Stimulated activated CD8-positive, alpha-beta memory T cell treated with anti-CD3 and anti-CD28 coated beads, Interleukin-15, amount 100 ng/mL, for 24 hours (primary cell): ENCODE results near the gene VWC2.

ENCODE experiments used
- DNase-seq: peaks from one replicate; pipeline ENCODE4 v3.0.0-alpha.2; 2020; ENCODE audit warnings: low read depth

Gene VWC2

GRCh38 chr7:49783446-49783845 is 10.0 kb downstream of the VWC2 start:
- DNase-seq, result no peak

- no peak for DNase-seq
These were observed 14.5 kb downstream of the VWC2 start for GRCh38 chr7:49787980-49788379.

GRCh38 chr7:49788455-49789059 is 15.1 kb downstream of the VWC2 start:
- no peak for DNase-seq

DNA sequence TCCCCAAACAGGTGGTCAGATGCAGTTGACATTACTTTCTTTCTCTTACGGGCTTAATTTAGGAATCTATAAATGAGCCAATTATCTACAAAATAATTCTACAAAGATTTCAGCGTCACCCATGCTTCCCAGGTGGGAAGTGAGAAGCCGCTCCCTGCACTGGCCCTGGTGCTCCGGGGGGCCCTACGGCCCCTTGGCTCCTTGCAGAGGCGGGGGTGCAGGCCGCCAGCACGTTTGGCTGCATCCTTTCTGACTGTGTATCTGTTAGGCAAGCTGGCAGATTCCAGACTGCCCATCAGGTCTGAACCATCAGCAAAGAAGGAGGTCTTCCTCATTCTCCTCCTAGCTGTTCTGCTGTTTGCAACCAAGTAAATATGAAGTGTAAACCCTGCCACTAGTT is 16.3 kb downstream of the VWC2 start:
- DNase-seq, result no peak

DNA sequence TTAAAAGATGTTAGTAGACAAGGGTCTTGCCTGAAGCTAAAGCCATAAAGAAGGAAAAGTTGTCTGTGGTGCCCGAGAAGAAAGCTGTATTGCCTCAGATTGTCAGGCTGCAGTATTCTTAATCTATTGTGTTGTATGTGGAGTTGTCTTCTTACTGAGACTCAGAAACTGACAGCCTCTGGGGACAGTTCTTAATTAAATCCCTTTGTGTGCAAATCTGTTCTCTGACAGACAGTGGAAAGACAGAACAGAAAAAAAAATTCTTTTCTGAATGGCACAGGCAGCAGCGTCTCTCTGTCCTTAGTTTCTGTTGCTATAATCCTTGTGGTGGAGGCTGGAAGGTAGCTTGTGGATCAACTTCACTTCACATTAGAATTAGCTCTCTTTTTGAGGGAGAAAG is 16.8 kb downstream of the VWC2 start:
- DNase-seq, result no peak

- no peak for DNase-seq
These were observed 17.8 kb downstream of the VWC2 start for GRCh38 chr7:49791088-49791741.

DNA sequence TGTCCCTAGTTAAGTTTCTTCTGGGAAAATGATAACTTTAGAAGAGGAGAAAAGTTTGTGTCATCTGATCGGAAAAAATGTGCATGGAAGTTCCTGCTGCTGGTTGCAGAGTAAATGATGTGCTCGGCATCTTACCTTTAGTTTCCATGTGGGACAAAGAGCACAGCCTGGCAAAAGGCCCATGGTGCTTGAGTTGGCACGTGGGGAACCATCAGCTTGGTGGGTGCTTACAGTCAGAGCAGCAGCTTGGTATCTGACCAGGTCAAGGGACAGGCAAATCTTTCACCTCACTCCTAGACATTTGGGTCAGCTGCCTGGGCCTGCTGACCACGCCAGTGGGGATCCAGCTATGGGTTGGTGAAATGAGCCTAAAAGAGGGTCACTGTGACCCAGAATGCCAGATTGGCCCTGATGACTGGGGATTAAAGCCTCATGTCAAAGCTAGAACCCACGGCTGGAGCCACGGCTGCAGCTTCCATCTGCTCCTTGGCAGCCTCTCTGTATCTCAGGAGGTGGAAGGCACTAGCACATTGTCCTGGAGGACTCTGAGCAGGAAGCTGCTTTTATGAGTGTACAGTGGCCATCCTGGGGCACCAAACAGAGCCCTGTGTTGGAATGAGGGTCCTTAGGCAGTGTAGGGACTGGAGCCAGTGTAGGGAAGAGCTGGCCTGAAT is 24.7 kb downstream of the VWC2 start:
- DNase-seq, result no peak

DNA sequence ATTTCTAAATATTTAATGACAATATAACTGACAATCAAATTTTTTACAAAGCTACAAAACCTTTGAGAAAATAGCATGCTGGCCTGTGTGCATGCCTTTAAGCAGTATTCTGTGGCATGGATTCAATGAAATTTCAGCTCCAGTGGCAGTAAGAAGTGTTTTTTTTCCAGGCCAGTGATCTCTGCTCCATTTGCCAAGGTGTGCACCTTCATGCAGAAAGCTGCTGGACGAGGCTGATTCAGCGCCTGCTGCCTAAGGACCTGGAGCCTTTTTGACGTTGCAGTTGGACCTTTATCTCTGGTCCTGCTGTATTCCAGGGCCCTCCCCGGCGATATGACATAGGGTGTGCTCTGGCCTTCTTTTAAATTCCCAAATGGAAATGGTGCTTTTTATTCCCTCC is 26.6 kb downstream of the VWC2 start:
- no peak for DNase-seq

DNA sequence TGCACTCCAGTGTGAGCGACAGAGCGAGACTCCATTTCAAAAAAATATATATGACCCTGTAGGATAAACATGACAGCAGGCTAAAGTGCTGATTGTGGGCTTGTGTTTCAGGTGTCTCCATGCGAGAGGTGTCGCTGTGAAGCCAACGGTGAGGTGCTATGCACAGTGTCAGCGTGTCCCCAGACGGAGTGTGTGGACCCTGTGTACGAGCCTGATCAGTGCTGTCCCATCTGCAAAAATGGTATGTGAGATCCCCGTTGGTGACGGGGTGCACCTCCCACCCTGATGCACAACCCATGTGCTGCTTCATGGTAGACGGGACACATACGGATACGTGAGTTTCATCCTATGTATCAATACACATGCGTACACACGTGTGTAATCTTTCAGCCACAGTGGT is 29.2 kb downstream of the VWC2 start:
- DNase-seq, result no peak

DNA sequence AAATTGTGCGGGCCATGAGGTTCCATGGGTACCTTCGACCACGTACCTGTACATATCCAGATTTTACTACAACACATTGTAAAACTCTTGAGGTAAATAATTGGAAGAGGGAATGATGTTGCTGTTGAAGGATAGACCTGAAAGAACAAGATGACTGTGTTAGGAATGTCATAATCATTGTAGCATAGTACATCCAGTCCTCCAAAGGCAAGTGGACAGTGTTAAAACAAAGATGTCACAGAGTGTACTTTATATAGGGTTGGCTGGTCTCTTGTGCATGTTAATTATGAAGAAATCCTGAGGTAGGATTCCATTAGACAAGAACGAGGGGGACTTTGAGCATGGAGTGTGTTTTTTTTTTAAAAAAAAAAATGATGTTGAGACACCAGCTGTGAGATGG is 30.4 kb downstream of the VWC2 start:
- DNase-seq, result no peak

- no peak for DNase-seq
These were observed 32.1 kb downstream of the VWC2 start for GRCh38 chr7:49805371-49806007.

DNA sequence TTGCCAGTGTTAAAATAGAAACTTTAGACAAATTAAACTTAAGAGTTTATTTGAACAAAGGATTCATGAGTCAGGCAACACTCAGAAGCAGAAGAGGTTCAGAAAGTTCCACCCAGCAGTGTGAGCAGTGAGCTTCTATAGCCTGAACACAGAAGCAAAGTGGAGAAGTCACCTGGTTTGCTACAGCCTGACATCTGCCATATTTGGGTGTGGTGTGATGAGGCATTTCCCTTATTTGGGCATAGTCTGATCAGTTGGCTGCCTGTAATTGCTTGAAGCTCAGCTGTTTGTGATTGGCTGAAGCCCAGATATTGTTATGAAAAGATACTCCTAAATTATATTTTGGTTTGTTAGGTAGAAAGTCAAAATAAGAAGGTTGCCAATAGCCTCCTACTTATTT is 39.1 kb downstream of the VWC2 start:
- DNase-seq, result no peak

- no peak for DNase-seq
These were observed 43.8 kb downstream of the VWC2 start for GRCh38 chr7:49817279-49817678.

DNA sequence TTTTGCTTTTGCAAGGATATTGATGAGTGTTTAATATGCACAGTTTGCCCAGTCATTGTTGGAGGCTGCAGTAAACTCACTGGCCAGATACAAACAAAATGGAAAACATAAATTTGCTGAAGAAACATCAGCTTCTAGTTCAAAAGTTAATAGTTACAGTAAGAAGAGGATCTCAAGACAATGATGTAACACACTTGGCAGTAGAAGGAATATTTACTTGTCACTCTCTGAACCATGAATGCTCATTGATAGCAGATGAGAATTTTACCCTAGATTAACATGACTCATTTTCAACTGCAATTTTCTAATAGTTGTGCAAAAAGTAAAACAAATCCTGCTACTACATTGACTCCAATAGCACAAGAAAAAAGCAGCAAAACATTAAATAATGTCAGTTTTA is 47.7 kb downstream of the VWC2 start:
- DNase-seq, result no peak

DNA sequence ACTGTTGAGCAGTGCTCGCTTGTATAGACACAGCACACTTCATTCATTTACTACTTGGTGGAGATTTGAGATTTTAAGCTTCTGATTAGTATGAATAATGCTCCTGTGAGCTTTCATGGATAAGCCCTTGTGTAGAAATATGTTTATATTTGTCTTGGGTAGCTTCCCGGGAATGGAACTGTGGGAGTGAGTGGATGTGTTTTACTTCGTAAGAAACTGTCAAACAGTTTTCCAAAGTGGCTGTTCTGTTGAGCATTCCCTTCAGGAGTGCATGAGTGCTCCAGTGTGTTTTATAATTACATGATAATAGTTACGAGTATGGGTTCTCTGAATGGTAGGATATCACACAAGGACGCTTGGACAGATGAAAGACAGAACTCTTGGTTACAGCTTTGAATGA is 49.4 kb downstream of the VWC2 start:
- DNase-seq, result no peak

DNA sequence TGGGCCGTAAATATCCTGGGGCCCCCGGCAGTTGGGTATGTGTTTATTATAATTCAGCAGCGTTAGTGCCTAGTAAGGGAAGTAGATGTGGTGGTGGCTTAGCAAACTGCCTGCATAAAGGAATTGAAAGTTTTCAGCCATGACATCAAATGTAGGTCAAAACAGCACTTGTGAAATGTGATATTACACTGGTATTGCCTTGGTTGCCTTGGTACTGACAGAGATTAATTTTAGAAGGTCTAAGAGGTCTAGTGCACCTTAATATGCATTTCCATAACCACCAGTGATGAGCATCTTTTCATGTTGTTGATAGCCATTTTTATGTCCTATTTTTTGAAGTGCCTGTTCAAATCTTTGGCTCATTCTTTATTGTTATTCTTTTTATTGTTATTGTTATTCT is 50.1 kb downstream of the VWC2 start:
- no peak for DNase-seq

DNA sequence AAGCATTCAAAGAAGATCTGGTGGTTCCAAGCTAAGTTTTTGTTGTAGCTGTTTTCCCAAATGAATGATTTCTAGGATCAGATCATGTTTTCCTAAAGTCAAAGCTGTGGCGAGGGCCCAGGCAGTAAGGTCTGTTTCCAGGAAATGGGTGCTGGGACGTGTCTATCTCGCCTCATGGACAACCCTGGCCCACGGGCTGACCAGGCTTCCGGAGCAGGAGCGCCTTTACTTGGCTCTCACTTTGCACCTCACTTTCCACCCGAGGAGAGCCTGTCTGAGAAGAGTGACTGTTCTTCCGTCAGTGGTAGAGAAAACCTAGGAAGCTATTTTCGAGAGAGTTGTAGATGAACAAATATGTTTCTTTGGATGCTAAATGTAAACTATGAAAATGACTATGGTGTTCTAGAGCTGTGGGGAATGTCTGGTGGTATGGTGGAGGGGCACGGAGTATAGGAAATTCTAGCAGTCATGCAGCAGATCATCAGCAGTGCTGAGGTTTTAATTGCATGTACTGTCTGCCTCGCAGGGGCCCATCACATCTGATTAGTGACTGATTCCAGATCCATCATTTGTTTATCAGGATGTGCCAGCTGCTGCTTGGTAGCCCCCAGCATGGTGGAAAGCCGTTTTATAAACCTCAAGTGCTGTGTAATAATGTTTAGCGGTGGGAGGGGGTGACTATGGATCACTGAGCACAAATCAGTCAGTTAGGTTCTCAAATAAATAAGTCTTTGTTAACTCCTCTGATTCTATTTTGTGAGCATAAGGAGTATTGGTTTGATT is 66.6 kb downstream of the VWC2 start:
- no peak for DNase-seq

GRCh38 chr7:49840751-49841405 is 67.4 kb downstream of the VWC2 start:
- DNase-seq, result no peak

GRCh38 chr7:49845626-49846025 is 72.2 kb downstream of the VWC2 start:
- no peak for DNase-seq

DNA sequence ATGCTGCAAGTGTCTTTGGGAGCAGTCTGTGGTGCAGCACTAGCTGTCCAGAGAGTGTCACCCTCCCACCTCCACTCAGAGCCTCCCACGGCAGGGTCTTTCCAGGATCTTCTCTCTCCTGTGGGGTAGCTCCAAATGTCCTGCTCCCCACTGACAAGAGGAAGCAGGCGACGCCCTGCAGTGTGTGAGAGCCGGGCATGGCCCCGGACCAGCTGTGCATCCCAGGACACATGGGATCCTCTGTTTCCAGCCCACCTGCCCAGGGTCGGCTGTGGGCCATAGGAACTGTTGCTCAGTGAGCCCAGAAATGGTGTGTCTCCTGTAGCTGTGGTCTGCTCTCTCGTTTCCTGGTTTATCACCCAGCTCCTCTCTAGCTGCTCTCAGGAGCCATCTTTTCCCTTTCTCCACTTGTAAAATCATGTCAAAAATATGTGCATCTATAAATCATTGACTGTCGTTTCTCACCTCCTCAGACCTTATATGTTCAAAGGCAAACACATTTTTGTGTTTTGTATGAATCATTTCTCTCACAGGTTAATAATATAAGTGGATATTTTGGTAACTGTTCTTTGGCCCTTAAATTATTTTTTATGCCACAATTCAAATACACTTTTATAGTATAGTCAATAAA is 74.9 kb downstream of the VWC2 start:
- no peak for DNase-seq

- no peak for DNase-seq
These were observed 77.6 kb downstream of the VWC2 start for GRCh38 chr7:49850921-49851613.
